ENCODE data around the gene NRG3. TPM values are rescaled to one million over a fixed set of nuclear protein-coding genes. Genes with fewer than 3 reads are reported as not detected.

NRG3 gene
- total and polyA plus RNA-seq, 9 donors: 0.04 to 4.5 (median 0.15) TPM; not detected in 2

DNA sequence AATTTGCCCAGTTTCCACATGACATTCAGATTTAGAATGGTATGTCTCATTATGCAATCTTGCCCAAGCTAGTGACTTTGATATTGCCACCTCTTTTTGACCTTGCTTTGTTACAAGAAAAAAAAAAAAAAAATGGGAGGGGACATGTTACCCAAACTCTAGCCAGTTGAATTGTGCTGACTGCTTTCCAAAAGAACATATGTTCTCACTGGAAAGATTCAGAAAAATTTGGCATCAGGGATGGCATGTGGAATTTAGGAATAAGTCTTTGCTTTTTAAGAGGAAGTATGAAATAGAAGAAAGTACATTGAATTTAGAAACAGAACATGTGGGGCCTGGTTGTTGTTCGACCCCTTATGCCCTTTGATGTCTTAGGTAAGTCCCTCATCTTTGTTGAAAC lies 846.8 kb downstream of the NRG3 start:
- Histone ChIP-seq H3K4me1 (ENCODE audit: insufficient read depth) (no peaks in the 10 kb centered on the region), H3K27ac (no peak overlapping the region), H3K9me3 (no peaks in the 10 kb centered on the region), H3K36me3 (no peaks in the 10 kb centered on the region), H3K27me3 (no peaks in the 10 kb centered on the region), H3K4me3 (no peak overlapping the region)
- WGBS, 3 donors: 77 to 81% (median 77%) methylated on average over 1 of the region's 1 CpG
- intact Hi-C loops (cut with DNase I): no loop called here
- DNase-seq: no peak
- TF ChIP-seq POLR2A (IDR thresholded peaks at IDR 0.05): no peak
- no peak for TF ChIP-seq EP300 (IDR thresholded peaks at IDR 0.05)
- TF ChIP-seq, protein P1, sequence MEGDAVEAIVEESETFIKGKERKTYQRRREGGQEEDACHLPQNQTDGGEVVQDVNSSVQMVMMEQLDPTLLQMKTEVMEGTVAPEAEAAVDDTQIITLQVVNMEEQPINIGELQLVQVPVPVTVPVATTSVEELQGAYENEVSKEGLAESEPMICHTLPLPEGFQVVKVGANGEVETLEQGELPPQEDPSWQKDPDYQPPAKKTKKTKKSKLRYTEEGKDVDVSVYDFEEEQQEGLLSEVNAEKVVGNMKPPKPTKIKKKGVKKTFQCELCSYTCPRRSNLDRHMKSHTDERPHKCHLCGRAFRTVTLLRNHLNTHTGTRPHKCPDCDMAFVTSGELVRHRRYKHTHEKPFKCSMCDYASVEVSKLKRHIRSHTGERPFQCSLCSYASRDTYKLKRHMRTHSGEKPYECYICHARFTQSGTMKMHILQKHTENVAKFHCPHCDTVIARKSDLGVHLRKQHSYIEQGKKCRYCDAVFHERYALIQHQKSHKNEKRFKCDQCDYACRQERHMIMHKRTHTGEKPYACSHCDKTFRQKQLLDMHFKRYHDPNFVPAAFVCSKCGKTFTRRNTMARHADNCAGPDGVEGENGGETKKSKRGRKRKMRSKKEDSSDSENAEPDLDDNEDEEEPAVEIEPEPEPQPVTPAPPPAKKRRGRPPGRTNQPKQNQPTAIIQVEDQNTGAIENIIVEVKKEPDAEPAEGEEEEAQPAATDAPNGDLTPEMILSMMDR (IDR thresholded peaks at IDR 0.05): no peak

GRCh38 chr10:82722273-82722672 lies 847.3 kb downstream of the NRG3 start:
- Histone ChIP-seq H3K4me1 (ENCODE audit: insufficient read depth) (no peaks in the 10 kb centered on the region), H3K27ac (no peak overlapping the region)
- intact Hi-C loops (cut with DNase I): no loop called here

DNA sequence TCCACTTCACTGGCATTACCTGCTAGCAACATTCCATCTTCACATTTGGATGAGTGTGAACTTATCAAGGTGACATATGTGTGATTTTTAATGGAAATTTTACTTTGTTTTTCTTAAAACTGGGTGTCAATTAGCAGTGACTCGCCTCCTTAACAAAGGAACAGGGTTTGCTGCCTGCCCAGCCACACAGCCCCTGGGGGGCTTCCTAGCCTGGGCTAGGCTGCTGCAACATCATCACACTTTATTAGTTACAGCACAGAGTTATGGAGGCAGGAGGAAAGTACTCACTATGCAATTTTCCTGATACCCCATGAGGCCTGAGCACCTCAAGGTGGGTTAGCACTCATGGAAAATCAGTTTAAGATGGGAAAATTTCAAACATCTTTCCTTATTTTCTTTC lies 861.3 kb downstream of the NRG3 start:
- intact Hi-C loops (cut with DNase I): no loop called here
- 0 to 93% (median 84%) methylated on average over 1 of the region's 1 CpG for WGBS, 3 donors
- Histone ChIP-seq H3K27me3 (no peaks in the 10 kb centered on the region), H3K9me3 (no peaks in the 10 kb centered on the region), H3K36me3 (no peaks in the 10 kb centered on the region), H3K4me1 (ENCODE audit: insufficient read depth) (no peaks in the 10 kb centered on the region), H3K4me3 (no peak overlapping the region), H3K27ac (no peak overlapping the region)
- TF ChIP-seq EP300 (IDR thresholded peaks at IDR 0.05) (no peak), POLR2A (IDR thresholded peaks at IDR 0.05) (no peak)
- TF ChIP-seq, protein P1 (IDR thresholded peaks at IDR 0.05): no peak
- DNase-seq: no peak

More at GRCh38 chr10:82722273-82722672, 847.3 kb downstream of the NRG3 start:
- H3K36me3 ChIP-seq: no peaks in the 10 kb centered on the region
- no peak for DNase-seq
- TF ChIP-seq, protein P1 (IDR thresholded peaks at IDR 0.05): no peak
- TF ChIP-seq EP300 (IDR thresholded peaks at IDR 0.05): no peak
- TF ChIP-seq POLR2A (IDR thresholded peaks at IDR 0.05): no peak
- H3K27me3 ChIP-seq: no peaks in the 10 kb centered on the region
- H3K4me3 ChIP-seq: no peak overlapping the region
- no peaks in the 10 kb centered on the region for H3K9me3 ChIP-seq
- WGBS, 3 donors: 96 to 99% (median 98%) methylated on average over 2 of the region's 2 CpGs

DNA sequence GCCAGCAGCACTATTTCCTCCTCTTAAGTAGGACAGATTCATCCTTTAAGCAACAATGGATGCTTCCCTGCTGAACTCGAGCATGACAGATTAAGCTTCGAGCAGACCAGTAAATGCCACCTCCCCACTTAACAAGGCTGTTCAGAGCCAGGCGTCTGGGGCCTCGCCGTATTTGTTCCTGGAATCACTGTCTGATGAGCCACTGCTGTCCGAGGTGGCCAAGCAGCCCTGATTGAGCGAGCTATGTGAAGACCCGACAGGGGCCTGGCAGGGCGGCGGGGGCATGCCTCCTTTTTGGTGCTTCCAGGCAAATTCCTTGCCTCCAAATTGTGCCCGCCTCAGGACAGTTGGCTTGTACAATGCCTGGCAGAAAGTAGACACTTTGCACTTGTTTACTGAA lies 862.6 kb downstream of the NRG3 start:
- TF ChIP-seq EP300 (IDR thresholded peaks at IDR 0.05) (no peak), POLR2A (IDR thresholded peaks at IDR 0.05) (no peak)
- TF ChIP-seq, protein P1 (IDR thresholded peaks at IDR 0.05): no peak
- no peak for DNase-seq
- no peak overlapping the region for H3K27ac ChIP-seq
- intact Hi-C loops (cut with DNase I): no loop called here
- H3K36me3 ChIP-seq: no peaks in the 10 kb centered on the region
- H3K4me1 ChIP-seq (ENCODE audit: insufficient read depth): no peaks in the 10 kb centered on the region
- 75 to 88% (median 81%) methylated on average over 11 of the region's 11 CpGs for WGBS, 3 donors
- H3K4me3 ChIP-seq: no peak overlapping the region
- H3K27me3 ChIP-seq: no peaks in the 10 kb centered on the region
- H3K9me3 ChIP-seq: no peaks in the 10 kb centered on the region

All from ovary (tissue), 9 donors.